ENCODE results near the gene CDK18.
A peak's percentile ranks its signal among the peaks of the same experiment; 100 is the strongest.

The CDK18 gene

GRCh38 chr1:205505791-205506190 is 1.3 kb downstream of the CDK18 start:
- Histone ChIP-seq H3K27me3 (ENCODE audit: control insufficient read depth, insufficient read depth, low read length) (no peaks in the 10 kb centered on the region), H3K4me1 (ENCODE audit: control insufficient read depth, insufficient read depth, low read length) (peaks cover 22% of the 10 kb centered on the region), H3K9ac (ENCODE audit: low read depth, low read length) (no peak overlapping the region)

GRCh38 chr1:205506409-205507200 is 2.1 kb downstream of the CDK18 start:
- H3K9me3 ChIP-seq (ENCODE audit: control insufficient read depth, insufficient read depth, low read length) = no peaks in the 10 kb centered on the region
- H3K4me3 ChIP-seq (ENCODE audit: low read depth, low read length) = no peak overlapping the region
- no peaks in the 10 kb centered on the region for H3K27me3 ChIP-seq (ENCODE audit: control insufficient read depth, insufficient read depth, low read length)
- no peak overlapping the region for H3K27ac ChIP-seq (ENCODE audit: low read depth, low read length)
- peaks cover 3% of the 10 kb centered on the region for H3K36me3 ChIP-seq (ENCODE audit: control insufficient read depth, insufficient read depth, low read length)
- H3K9ac ChIP-seq (ENCODE audit: low read depth, low read length) = no peak overlapping the region
- H3K4me1 ChIP-seq (ENCODE audit: control insufficient read depth, insufficient read depth, low read length) = peaks cover 18% of the 10 kb centered on the region

More at GRCh38 chr1:205505791-205506190, 1.3 kb downstream of the CDK18 start:
- Histone ChIP-seq H3K27ac (ENCODE audit: low read depth, low read length) (no peak overlapping the region), H3K9me3 (ENCODE audit: control insufficient read depth, insufficient read depth, low read length) (no peaks in the 10 kb centered on the region), H3K4me3 (ENCODE audit: low read depth, low read length) (peak overlapping the region; percentile 97), H3K36me3 (ENCODE audit: control insufficient read depth, insufficient read depth, low read length) (peaks cover 3% of the 10 kb centered on the region)

GRCh38 chr1:205508227-205508714 is 3.8 kb downstream of the CDK18 start:
- no peak overlapping the region for H3K9ac ChIP-seq (ENCODE audit: low read depth, low read length)
- no peaks in the 10 kb centered on the region for H3K9me3 ChIP-seq (ENCODE audit: control insufficient read depth, insufficient read depth, low read length)
- H3K36me3 ChIP-seq (ENCODE audit: control insufficient read depth, insufficient read depth, low read length) = peaks cover 3% of the 10 kb centered on the region
- peaks cover 18% of the 10 kb centered on the region for H3K4me1 ChIP-seq (ENCODE audit: control insufficient read depth, insufficient read depth, low read length)
- no peak overlapping the region for H3K27ac ChIP-seq (ENCODE audit: low read depth, low read length)
- no peak overlapping the region for H3K4me3 ChIP-seq (ENCODE audit: low read depth, low read length)
- H3K27me3 ChIP-seq (ENCODE audit: control insufficient read depth, insufficient read depth, low read length) = no peaks in the 10 kb centered on the region

GRCh38 chr1:205510308-205510950 is 6.0 kb downstream of the CDK18 start:
- H3K27me3 ChIP-seq (ENCODE audit: control insufficient read depth, insufficient read depth, low read length) = no peaks in the 10 kb centered on the region
- H3K9ac ChIP-seq (ENCODE audit: low read depth, low read length) = no peak overlapping the region
- peaks cover 15% of the 10 kb centered on the region for H3K4me1 ChIP-seq (ENCODE audit: control insufficient read depth, insufficient read depth, low read length)
- no peak overlapping the region for H3K4me3 ChIP-seq (ENCODE audit: low read depth, low read length)
- peaks cover 3% of the 10 kb centered on the region for H3K36me3 ChIP-seq (ENCODE audit: control insufficient read depth, insufficient read depth, low read length)
- H3K9me3 ChIP-seq (ENCODE audit: control insufficient read depth, insufficient read depth, low read length) = no peaks in the 10 kb centered on the region
- H3K27ac ChIP-seq (ENCODE audit: low read depth, low read length) = no peak overlapping the region

- Histone ChIP-seq H3K4me1 (ENCODE audit: control insufficient read depth, insufficient read depth, low read length) (peaks cover 13% of the 10 kb centered on the region), H3K4me3 (ENCODE audit: low read depth, low read length) (no peak overlapping the region), H3K27me3 (ENCODE audit: control insufficient read depth, insufficient read depth, low read length) (no peaks in the 10 kb centered on the region), H3K27ac (ENCODE audit: low read depth, low read length) (no peak overlapping the region), H3K9ac (ENCODE audit: low read depth, low read length) (no peak overlapping the region), H3K9me3 (ENCODE audit: control insufficient read depth, insufficient read depth, low read length) (no peaks in the 10 kb centered on the region), H3K36me3 (ENCODE audit: control insufficient read depth, insufficient read depth, low read length) (peaks cover 3% of the 10 kb centered on the region)
Measured at GRCh38 chr1:205510951-205511330, 6.5 kb downstream of the CDK18 start.

- Histone ChIP-seq H3K36me3 (ENCODE audit: control insufficient read depth, insufficient read depth, low read length) (no peaks in the 10 kb centered on the region; the same call in 1 of the 2 replicates), H3K27me3 (ENCODE audit: control insufficient read depth, insufficient read depth, low read length) (no peaks in the 10 kb centered on the region), H3K4me1 (ENCODE audit: control insufficient read depth, insufficient read depth, low read length) (peaks cover 10% of the 10 kb centered on the region; the same call in 1 of the 2 replicates), H3K4me3 (ENCODE audit: low read depth, low read length) (no peak overlapping the region), H3K27ac (ENCODE audit: low read depth, low read length) (no peak overlapping the region), H3K9ac (ENCODE audit: low read depth, low read length) (no peak overlapping the region), H3K9me3 (ENCODE audit: control insufficient read depth, insufficient read depth, low read length) (no peaks in the 10 kb centered on the region)
Measured at GRCh38 chr1:205512059-205513045, 7.9 kb downstream of the CDK18 start.

GRCh38 chr1:205513774-205514173 is 9.3 kb downstream of the CDK18 start:
- Histone ChIP-seq H3K27me3 (ENCODE audit: control insufficient read depth, insufficient read depth, low read length) (no peaks in the 10 kb centered on the region), H3K36me3 (ENCODE audit: control insufficient read depth, insufficient read depth, low read length) (no peaks in the 10 kb centered on the region; the same call in 1 of the 2 replicates), H3K4me1 (ENCODE audit: control insufficient read depth, insufficient read depth, low read length) (peaks cover 16% of the 10 kb centered on the region; the same call in 1 of the 2 replicates), H3K9ac (ENCODE audit: low read depth, low read length) (no peak overlapping the region), H3K27ac (ENCODE audit: low read depth, low read length) (no peak overlapping the region), H3K9me3 (ENCODE audit: control insufficient read depth, insufficient read depth, low read length) (no peaks in the 10 kb centered on the region), H3K4me3 (ENCODE audit: low read depth, low read length) (no peak overlapping the region)

GRCh38 chr1:205514211-205515142 is 10.0 kb downstream of the CDK18 start:
- Histone ChIP-seq H3K9me3 (ENCODE audit: control insufficient read depth, insufficient read depth, low read length) (no peaks in the 10 kb centered on the region), H3K9ac (ENCODE audit: low read depth, low read length) (no peak overlapping the region), H3K4me1 (ENCODE audit: control insufficient read depth, insufficient read depth, low read length) (peaks cover 23% of the 10 kb centered on the region; the same call in 1 of the 2 replicates), H3K4me3 (ENCODE audit: low read depth, low read length) (no peak overlapping the region), H3K27me3 (ENCODE audit: control insufficient read depth, insufficient read depth, low read length) (no peaks in the 10 kb centered on the region), H3K36me3 (ENCODE audit: control insufficient read depth, insufficient read depth, low read length) (no peaks in the 10 kb centered on the region; the same call in 1 of the 2 replicates), H3K27ac (ENCODE audit: low read depth, low read length) (no peak overlapping the region)

GRCh38 chr1:205515781-205516253 is 11.3 kb downstream of the CDK18 start:
- H3K4me1 ChIP-seq (ENCODE audit: control insufficient read depth, insufficient read depth, low read length) = peaks cover 29% of the 10 kb centered on the region
- no peaks in the 10 kb centered on the region for H3K36me3 ChIP-seq (ENCODE audit: control insufficient read depth, insufficient read depth, low read length)
- H3K9me3 ChIP-seq (ENCODE audit: control insufficient read depth, insufficient read depth, low read length) = no peaks in the 10 kb centered on the region
- no peak overlapping the region for H3K4me3 ChIP-seq (ENCODE audit: low read depth, low read length)
- H3K27ac ChIP-seq (ENCODE audit: low read depth, low read length) = peak overlapping the region; percentile 42
- H3K9ac ChIP-seq (ENCODE audit: low read depth, low read length) = no peak overlapping the region
- H3K27me3 ChIP-seq (ENCODE audit: control insufficient read depth, insufficient read depth, low read length) = no peaks in the 10 kb centered on the region
